Coronary artery (tissue), 2 donors: Measurements from ENCODE around the gene TTLL5.
"Not testable (repeated sequence)": the region's sequence is repeated elsewhere in the genome, so short reads cannot be mapped to it uniquely, and the experiment has no call there.

Experiments used
- DNase-seq: peaks from one replicate; pipeline ENCODE4 v3.0.0-alpha.2; 2017; ENCODE audit warnings: low spot score
- H3K27ac ChIP-seq, 2 donors: fragments of 200-600 bp; sonication (generic); one replicate each; pipeline ENCODE4 v1.5.1; 2016 to 2019
- H3K4me3 ChIP-seq: fragments of 200-600 bp; sonication (generic); 2 replicates; pipeline ENCODE4 v1.5.1; 2016; ENCODE audit warnings: mild to moderate bottlenecking, moderate library complexity
- CTCF ChIP-seq: fragments of 200-600 bp; sonication (generic); IDR thresholded peaks from one replicate; pipeline ENCODE4 v1.5.1; 2019; ENCODE audit warnings: antibody characterized with exemption

Gene TTLL5

GRCh38 chr14:75835737-75836136 is 174.7 kb downstream of the TTLL5 start:
- H3K27ac ChIP-seq = no peak overlapping the region
- no peak for DNase-seq
- no peak overlapping the region for H3K4me3 ChIP-seq
- TF ChIP-seq CTCF = no peak

GRCh38 chr14:75837151-75837787 is 176.2 kb downstream of the TTLL5 start:
- Histone ChIP-seq H3K27ac (no peak overlapping the region), H3K4me3 (no peak overlapping the region)
- no peak for TF ChIP-seq CTCF
- no peak for DNase-seq

GRCh38 chr14:75840911-75841310 is 179.9 kb downstream of the TTLL5 start:
- Histone ChIP-seq H3K4me3 (no peak overlapping the region), H3K27ac (no peak overlapping the region)

GRCh38 chr14:75842551-75842950 is 181.5 kb downstream of the TTLL5 start:
- DNase-seq = no peak
- Histone ChIP-seq H3K4me3 (no peak overlapping the region), H3K27ac (no peak overlapping the region)
- no peak for TF ChIP-seq CTCF

More at GRCh38 chr14:75840911-75841310, 179.9 kb downstream of the TTLL5 start:
- TF ChIP-seq CTCF = no peak
- DNase-seq = no peak

- DNase-seq = no peak
- Histone ChIP-seq H3K27ac (no peak overlapping the region), H3K4me3 (no peak overlapping the region)
- no peak for TF ChIP-seq CTCF
These were observed 183.4 kb downstream of the TTLL5 start for GRCh38 chr14:75844486-75844885.

- Histone ChIP-seq H3K27ac (no peak overlapping the region), H3K4me3 (no peak overlapping the region)
- TF ChIP-seq CTCF = no peak
- no peak for DNase-seq
These were observed 184.2 kb downstream of the TTLL5 start for GRCh38 chr14:75845136-75845804.

GRCh38 chr14:75846694-75847093 is 185.6 kb downstream of the TTLL5 start:
- not testable (repeated sequence) for H3K27ac ChIP-seq, DNase-seq, H3K4me3 ChIP-seq
